ENCODE data around the gene HDAC4.

DNA sequence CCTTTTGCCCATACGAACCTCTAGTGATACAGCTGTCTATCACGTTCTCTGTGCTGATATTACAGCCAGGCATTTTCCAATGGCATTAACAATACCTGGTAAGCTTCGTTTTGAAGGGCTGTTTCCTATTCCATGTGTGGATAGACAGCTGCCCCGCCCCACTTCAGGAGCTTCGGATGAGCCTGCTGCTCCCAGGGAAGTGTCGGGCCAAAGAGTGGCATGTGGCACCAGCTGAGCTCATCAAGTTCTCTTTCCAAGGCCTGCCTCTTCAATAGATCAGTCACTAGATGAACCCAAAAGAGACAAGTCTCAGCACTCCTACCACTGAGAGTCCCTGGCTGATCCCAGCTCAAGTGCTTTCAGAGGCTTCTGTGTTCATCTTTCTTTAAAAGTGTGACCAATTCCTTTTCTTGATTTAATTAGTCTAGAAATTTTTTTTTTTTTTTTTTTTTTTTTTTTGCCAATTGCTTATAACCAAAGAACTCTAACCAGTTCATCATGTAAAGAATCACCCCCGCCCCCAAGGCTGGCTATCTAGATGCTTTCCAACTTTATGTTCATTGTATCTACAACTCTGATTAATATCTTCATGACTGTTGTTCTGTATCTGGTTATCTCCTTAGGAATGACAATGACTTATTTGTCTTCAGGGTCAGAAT is 46.6 kb downstream of the HDAC4 start:
- TF ChIP-seq CTCF (IDR thresholded peaks at IDR 0.05) = no peak
- TF ChIP-seq POLR2A (IDR thresholded peaks at IDR 0.05) = no peak

All from stomach (tissue), 4 donors.